Measurements from ENCODE around the gene C14orf132.

DNA sequence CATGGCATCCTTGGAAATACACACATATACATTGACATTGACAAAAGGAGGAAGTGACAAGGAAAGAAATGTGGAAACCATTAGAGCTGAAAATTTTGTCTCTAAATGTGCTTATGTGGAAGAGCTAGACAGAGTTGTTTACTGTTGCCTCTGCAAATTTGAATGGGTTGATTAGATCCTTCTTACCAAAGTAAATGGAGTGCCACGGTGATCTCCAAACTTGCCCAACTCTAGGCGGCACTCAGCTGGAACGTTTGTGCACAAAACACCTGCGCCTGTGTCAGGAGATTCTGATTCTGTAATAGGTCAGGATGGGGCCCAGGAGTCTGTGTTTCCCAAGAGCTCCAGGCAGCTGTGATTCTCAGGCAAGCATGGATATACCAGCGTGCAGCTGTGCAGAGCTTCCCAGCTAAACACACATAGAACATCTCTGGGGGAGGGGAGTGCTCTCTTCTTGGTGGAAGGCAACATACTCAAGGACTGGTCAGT lies 87.7 kb downstream of the C14orf132 start:
- TF ChIP-seq CTCF (conservative IDR thresholded peaks at IDR 0.05; ENCODE audit: low read length) (no peak), EZH2phosphoT487 (IDR thresholded peaks at IDR 0.05; ENCODE audit: borderline replicate concordance) (no peak)
